Uterus (tissue), 4 donors: Measurements from ENCODE around the gene NATD1. TPM values are rescaled to one million over a fixed set of nuclear protein-coding genes. Genes with fewer than 3 reads are reported as not detected.

Experiments
- DNase-seq, 2 donors: peaks; one replicate each; pipeline ENCODE4 v3.0.0-alpha.2; 2019 to 2020
- H3K27ac ChIP-seq, 2 donors: fragments of 200-600 bp; sonication (generic); 1 replicate in 1 of 2; 2 replicates in 1 of 2; pipeline ENCODE4 v1.5.1; 2016 to 2018
- H3K27me3 ChIP-seq, 2 donors: fragments of 200-600 bp; sonication (generic); one replicate each; pipeline ENCODE4 v1.5.1; 2018 to 2019; ENCODE audit warnings: control low read depth in 1 of 2
- H3K36me3 ChIP-seq, 2 donors: fragments of 200-600 bp; sonication (generic); one replicate each; pipeline ENCODE4 v1.5.1; 2019; ENCODE audit warnings: control low read depth in 1 of 2
- H3K4me1 ChIP-seq, 2 donors: fragments of 200-600 bp; sonication (generic); one replicate each; pipeline ENCODE4 v1.5.1; 2018 to 2019; ENCODE audit warnings: control low read depth in 1 of 2
- H3K4me3 ChIP-seq, 2 donors: fragments of 200-600 bp; sonication (generic); 1 replicate in 1 of 2; 2 replicates in 1 of 2; pipeline ENCODE4 v1.5.1; 2018 to 2019; ENCODE audit warnings: mild to moderate bottlenecking in 1 of 2
- H3K9me3 ChIP-seq, 2 donors: fragments of 200-600 bp; sonication (generic); one replicate each; pipeline ENCODE4 v1.5.1; 2019; ENCODE audit warnings: control low read depth in 1 of 2
- CTCF ChIP-seq, 4 experiments: fragments of 200-600 bp in 2 of 4; fragments of 450-650 bp in 2 of 4; sonication (generic) in 2 of 4; IDR thresholded peaks; one replicate each; pipeline ENCODE4 v1.5.1; 2016 to 2019; ENCODE audit warnings: antibody characterized with exemption in 4 of 4, mild to moderate bottlenecking in 2 of 4, moderate library complexity in 1 of 4
- POLR2A ChIP-seq, 2 donors: fragments of 450-650 bp; IDR thresholded peaks; one replicate each; pipeline ENCODE4 v1.6.1; 2016; ENCODE audit warnings: antibody characterized with exemption in 2 of 2, mild to moderate bottlenecking in 1 of 2, moderate library complexity in 1 of 2
- intact Hi-C: fragments of 100-400 bp; cut with DNase I; formaldehyde crosslinking; loops from one replicate; pipeline ENCODE4 v1.15.1; 2023; ENCODE audit warnings: low total_unique reads
- total RNA-seq, 4 donors: library from RNA; depleted of rRNA in 3 of 4; stranded (reverse); fragments of >200 nt in 3 of 4; gene quantifications; one replicate each; pipeline versions ENCODE4 v1.1.0 to v1.2.4, GENCODE V29; 2014 to 2023
- donor health status: DM: yes; HTN: yes; CAD: no.

The NATD1 gene, protein sequence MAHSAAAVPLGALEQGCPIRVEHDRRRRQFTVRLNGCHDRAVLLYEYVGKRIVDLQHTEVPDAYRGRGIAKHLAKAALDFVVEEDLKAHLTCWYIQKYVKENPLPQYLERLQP
- 1 to 10 TPM; 2.1 to 4.9 (median 3.8) TPM for total RNA-seq

DNA sequence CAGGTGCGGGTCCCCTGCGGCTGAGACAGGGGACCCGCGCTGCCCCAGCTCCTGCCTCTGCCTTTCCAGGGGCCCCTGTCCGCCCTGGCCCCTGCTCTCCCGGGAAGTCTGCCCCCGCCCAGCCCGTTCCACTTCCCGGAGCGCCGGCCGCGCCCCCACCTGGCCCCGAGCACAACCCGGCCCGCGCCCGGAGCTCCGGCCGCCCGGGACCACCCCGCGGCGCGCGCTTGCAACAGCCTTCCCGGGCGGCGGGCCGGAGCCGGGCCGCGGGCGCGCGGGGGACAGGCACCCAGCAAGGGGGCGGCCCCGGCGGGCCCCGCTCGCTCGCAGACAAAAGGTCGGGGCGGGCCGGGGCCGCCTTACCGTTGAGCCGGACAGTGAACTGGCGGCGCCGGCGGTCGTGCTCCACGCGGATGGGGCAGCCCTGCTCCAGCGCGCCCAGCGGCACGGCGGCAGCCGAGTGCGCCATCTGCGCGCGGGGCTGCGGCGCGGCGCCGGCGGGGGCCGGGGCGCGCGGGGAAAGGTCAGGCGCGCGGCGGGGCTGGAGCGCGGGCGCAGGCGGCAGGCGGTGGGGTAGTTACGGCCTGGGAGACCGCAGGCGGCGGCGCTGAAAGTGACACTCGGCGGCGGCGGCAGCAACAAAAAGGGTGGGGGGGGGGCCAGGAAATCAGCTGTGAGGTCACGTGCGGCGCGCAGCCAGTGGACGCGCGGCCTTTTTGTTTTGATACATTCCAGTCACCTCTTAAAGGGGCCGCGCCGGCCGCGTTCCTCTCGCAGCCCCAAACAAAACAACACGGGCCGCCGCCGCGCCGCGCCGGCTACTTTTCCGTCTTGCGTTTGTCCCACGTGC, at the start of gene NATD1:
Gene NATD1 (minus strand): TSS at position 615 of the 850 bp plus-strand sequence. CDS start 146 bp downstream, at position 469.
- peak; percentile 81 to 88 for DNase-seq
- Histone ChIP-seq H3K4me1 (peaks cover 0 to 16% of the 10 kb centered on the region in 2 donors), H3K27ac (peak within 1 kb of the TSS; percentile 78 to 90), H3K36me3 (no peaks in the 10 kb centered on the region), H3K27me3 (no peaks in the 10 kb centered on the region), H3K4me3 (peak within 1 kb of the TSS; percentile 59 to 63), H3K9me3 (no peaks in the 10 kb centered on the region)
- TF ChIP-seq CTCF (IDR thresholded peaks at IDR 0.05) (no peak), POLR2A (IDR thresholded peaks at IDR 0.05) (peak; percentile 21 to 65)
- intact Hi-C loops = no loop called here

- no peak for DNase-seq
- H3K4me3 ChIP-seq = no peak overlapping the region
- H3K9me3 ChIP-seq = no peaks in the 10 kb centered on the region
- H3K27me3 ChIP-seq = no peaks in the 10 kb centered on the region
- H3K4me1 ChIP-seq = no peaks in the 10 kb centered on the region
- H3K27ac ChIP-seq = no peak overlapping the region
- TF ChIP-seq CTCF (IDR thresholded peaks at IDR 0.05) (no peak), POLR2A (IDR thresholded peaks at IDR 0.05) (no peak)
- intact Hi-C loops = no loop called here
- H3K36me3 ChIP-seq = no peaks in the 10 kb centered on the region
These were observed 48.7 kb upstream of the NATD1 start for GRCh38 chr17:21301593-21302550.

- Histone ChIP-seq H3K27ac (no peak overlapping the region), H3K4me1 (no peaks in the 10 kb centered on the region), H3K27me3 (no peaks in the 10 kb centered on the region), H3K36me3 (no peaks in the 10 kb centered on the region), H3K4me3 (no peak overlapping the region), H3K9me3 (no peaks in the 10 kb centered on the region)
- DNase-seq = no peak
- intact Hi-C loops = no loop called here
- no peak for TF ChIP-seq POLR2A (IDR thresholded peaks at IDR 0.05)
- TF ChIP-seq CTCF (IDR thresholded peaks at IDR 0.05) = no peak
These were observed 47.7 kb upstream of the NATD1 start for GRCh38 chr17:21300601-21301571.

DNA sequence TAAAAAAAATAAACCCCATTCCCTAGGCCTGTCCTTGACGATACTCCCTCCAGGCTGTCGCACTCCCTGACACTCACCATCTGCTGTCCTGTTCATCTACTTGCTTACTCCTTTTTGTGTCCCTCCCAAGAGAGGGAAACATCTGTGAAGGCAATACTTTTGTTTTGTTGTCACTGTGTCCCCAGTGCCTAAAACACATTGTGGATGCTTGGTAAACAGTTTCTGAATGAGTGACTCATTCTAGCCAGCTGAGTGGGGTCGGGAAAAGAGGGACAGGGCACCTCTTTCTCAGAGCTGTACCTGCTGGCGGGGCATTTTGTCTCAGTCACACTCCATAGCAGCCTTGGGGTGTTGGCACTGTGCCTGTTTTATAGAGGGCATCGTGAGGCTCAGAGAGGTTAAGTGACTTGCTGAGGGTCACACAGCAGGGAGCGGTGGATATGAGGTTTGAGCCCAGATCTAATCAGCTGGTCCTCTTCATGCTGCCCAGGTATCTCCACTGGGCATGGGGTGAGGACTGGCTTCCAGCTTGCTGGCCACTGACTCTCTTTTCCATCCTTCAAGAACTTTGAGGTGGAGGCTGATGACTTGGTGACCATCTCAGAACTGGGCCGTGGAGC, 46.9 kb upstream of the NATD1 start:
- no peak overlapping the region for H3K4me3 ChIP-seq
- H3K9me3 ChIP-seq = no peaks in the 10 kb centered on the region
- no peak for TF ChIP-seq POLR2A (IDR thresholded peaks at IDR 0.05)
- no peak for TF ChIP-seq CTCF (IDR thresholded peaks at IDR 0.05)
- no peaks in the 10 kb centered on the region for H3K4me1 ChIP-seq
- intact Hi-C loops = no loop called here
- H3K36me3 ChIP-seq = no peaks in the 10 kb centered on the region
- H3K27ac ChIP-seq = no peak overlapping the region
- H3K27me3 ChIP-seq = no peaks in the 10 kb centered on the region
- no peak for DNase-seq
